Measurements from ENCODE around the gene SMKR1. TPM values are rescaled to one million over a fixed set of nuclear protein-coding genes. Genes with fewer than 3 reads are reported as not detected.

SMKR1 gene
- total and polyA plus RNA-seq, 2 experiments from 2014 or later = 2.1 TPM; not detected in 1

DNA sequence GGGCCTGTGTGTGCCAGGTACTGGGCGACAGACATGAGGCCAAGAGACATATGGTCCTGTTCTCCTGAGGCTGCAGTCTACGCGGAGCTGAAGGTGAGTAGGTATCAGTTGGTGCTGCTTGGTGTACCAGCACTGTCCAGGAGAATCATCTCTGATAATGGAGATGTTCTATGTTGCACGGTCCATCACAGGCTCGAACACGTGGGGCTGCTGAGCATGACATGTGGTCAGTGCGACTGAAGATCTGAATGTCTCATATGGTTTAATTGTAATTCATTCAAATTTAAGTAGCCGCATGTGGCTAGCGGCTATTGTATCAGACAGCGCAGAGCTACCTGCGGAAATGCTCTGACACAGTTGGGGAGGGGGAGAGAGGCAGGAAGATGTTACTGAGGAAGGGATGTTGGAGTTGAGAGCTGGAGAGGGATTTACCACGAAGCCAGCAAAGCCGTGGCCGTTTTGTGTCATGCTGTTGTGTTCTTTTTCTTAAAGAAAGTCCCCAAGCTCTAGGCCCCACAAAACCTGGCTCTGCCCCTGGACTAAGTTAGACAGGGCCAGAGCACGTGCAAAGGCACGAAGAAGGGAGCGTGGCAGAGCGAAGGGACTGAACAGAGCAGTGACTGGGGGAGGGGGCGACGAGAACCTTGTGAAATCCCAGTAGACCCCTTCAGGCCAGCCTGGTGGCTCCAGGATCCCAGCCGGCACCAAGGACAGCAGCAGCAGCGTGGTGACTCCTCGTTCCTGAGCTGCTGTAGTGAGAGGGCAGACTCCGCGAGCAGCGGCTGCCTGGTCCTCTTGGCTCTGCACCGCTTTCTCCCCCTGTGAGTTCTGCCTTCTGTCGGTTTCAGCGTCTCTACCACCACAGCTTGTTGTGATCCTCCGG is 20.0 kb downstream of the SMKR1 start:
- Mint-ChIP-seq H3K27ac (no peak overlapping the region), H3K4me3 (no peak overlapping the region)

More for the DNA sequence above, 20.0 kb downstream of the SMKR1 start:
- Histone ChIP-seq H3K36me3 (ENCODE audit: insufficient read depth) (no peaks in the 10 kb centered on the region), H2AFZ (peak overlapping the region; percentile 86; the same call in 1 of the 2 replicates), H3K4me3 (no peak overlapping the region), H3K4me1 (ENCODE audit: insufficient read depth) (peaks cover 8% of the 10 kb centered on the region), H3F3A (replicated peaks; ENCODE audit: low read depth) (0 out of 2 replicates have a peak, but pooled peaks cover 3% of the 10 kb centered on the region), H3K79me2 (replicated peaks; ENCODE audit: insufficient read depth) (no peaks in the 10 kb centered on the region), H4K20me1 (replicated peaks; ENCODE audit: insufficient read depth) (no peaks in the 10 kb centered on the region), H3K9me2 (ENCODE audit: insufficient read depth) (no peaks in the 10 kb centered on the region; the same call in 1 of the 2 replicates), H3K27me3 (ENCODE audit: insufficient read depth) (no peaks in the 10 kb centered on the region), H3K27ac (ENCODE audit: low read depth) (no peak overlapping the region), H3K4me2 (no peak overlapping the region)
- peak; percentile 73 for DNase-seq (ENCODE audit: low spot score)
- Mint-ChIP-seq H3K36me3 (ENCODE audit: low read depth) (no peaks in the 10 kb centered on the region), H3K4me1 (peaks cover 31% of the 10 kb centered on the region), H3K27me3 (ENCODE audit: insufficient read depth, low read depth, poor library complexity) (peaks cover 12% of the 10 kb centered on the region), H3K9me3 (no peaks in the 10 kb centered on the region; the same call in 2 of the 3 replicates)
- ATAC-seq = peak; percentile 93
- TF ChIP-seq, protein P1, sequence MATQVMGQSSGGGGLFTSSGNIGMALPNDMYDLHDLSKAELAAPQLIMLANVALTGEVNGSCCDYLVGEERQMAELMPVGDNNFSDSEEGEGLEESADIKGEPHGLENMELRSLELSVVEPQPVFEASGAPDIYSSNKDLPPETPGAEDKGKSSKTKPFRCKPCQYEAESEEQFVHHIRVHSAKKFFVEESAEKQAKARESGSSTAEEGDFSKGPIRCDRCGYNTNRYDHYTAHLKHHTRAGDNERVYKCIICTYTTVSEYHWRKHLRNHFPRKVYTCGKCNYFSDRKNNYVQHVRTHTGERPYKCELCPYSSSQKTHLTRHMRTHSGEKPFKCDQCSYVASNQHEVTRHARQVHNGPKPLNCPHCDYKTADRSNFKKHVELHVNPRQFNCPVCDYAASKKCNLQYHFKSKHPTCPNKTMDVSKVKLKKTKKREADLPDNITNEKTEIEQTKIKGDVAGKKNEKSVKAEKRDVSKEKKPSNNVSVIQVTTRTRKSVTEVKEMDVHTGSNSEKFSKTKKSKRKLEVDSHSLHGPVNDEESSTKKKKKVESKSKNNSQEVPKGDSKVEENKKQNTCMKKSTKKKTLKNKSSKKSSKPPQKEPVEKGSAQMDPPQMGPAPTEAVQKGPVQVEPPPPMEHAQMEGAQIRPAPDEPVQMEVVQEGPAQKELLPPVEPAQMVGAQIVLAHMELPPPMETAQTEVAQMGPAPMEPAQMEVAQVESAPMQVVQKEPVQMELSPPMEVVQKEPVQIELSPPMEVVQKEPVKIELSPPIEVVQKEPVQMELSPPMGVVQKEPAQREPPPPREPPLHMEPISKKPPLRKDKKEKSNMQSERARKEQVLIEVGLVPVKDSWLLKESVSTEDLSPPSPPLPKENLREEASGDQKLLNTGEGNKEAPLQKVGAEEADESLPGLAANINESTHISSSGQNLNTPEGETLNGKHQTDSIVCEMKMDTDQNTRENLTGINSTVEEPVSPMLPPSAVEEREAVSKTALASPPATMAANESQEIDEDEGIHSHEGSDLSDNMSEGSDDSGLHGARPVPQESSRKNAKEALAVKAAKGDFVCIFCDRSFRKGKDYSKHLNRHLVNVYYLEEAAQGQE (IDR thresholded peaks at IDR 0.05; ENCODE audit: unreplicated experiment) = peak; percentile 81
- TF ChIP-seq, protein P2, sequence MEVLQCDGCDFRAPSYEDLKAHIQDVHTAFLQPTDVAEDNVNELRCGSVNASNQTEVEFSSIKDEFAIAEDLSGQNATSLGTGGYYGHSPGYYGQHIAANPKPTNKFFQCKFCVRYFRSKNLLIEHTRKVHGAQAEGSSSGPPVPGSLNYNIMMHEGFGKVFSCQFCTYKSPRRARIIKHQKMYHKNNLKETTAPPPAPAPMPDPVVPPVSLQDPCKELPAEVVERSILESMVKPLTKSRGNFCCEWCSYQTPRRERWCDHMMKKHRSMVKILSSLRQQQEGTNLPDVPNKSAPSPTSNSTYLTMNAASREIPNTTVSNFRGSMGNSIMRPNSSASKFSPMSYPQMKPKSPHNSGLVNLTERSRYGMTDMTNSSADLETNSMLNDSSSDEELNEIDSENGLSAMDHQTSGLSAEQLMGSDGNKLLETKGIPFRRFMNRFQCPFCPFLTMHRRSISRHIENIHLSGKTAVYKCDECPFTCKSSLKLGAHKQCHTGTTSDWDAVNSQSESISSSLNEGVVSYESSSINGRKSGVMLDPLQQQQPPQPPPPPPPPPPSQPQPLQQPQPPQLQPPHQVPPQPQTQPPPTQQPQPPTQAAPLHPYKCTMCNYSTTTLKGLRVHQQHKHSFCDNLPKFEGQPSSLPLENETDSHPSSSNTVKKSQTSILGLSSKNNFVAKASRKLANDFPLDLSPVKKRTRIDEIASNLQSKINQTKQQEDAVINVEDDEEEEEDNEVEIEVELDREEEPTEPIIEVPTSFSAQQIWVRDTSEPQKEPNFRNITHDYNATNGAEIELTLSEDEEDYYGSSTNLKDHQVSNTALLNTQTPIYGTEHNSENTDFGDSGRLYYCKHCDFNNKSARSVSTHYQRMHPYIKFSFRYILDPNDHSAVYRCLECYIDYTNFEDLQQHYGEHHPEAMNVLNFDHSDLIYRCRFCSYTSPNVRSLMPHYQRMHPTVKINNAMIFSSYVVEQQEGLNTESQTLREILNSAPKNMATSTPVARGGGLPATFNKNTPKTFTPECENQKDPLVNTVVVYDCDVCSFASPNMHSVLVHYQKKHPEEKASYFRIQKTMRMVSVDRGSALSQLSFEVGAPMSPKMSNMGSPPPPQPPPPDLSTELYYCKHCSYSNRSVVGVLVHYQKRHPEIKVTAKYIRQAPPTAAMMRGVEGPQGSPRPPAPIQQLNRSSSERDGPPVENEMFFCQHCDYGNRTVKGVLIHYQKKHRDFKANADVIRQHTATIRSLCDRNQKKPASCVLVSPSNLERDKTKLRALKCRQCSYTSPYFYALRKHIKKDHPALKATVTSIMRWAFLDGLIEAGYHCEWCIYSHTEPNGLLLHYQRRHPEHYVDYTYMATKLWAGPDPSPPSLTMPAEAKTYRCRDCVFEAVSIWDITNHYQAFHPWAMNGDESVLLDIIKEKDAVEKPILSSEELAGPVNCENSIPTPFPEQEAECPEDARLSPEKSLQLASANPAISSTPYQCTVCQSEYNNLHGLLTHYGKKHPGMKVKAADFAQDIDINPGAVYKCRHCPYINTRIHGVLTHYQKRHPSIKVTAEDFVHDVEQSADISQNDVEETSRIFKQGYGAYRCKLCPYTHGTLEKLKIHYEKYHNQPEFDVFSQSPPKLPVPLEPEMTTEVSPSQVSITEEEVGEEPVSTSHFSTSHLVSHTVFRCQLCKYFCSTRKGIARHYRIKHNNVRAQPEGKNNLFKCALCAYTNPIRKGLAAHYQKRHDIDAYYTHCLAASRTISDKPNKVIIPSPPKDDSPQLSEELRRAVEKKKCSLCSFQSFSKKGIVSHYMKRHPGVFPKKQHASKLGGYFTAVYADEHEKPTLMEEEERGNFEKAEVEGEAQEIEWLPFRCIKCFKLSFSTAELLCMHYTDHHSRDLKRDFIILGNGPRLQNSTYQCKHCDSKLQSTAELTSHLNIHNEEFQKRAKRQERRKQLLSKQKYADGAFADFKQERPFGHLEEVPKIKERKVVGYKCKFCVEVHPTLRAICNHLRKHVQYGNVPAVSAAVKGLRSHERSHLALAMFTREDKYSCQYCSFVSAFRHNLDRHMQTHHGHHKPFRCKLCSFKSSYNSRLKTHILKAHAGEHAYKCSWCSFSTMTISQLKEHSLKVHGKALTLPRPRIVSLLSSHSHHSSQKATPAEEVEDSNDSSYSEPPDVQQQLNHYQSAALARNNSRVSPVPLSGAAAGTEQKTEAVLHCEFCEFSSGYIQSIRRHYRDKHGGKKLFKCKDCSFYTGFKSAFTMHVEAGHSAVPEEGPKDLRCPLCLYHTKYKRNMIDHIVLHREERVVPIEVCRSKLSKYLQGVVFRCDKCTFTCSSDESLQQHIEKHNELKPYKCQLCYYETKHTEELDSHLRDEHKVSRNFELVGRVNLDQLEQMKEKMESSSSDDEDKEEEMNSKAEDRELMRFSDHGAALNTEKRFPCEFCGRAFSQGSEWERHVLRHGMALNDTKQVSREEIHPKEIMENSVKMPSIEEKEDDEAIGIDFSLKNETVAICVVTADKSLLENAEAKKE (CRISPR knock-in tag; IDR thresholded peaks at IDR 0.05) = no peak
